Measurements from ENCODE around the gene UBQLNL. TPM values are rescaled to one million over a fixed set of nuclear protein-coding genes. Genes with fewer than 3 reads are reported as not detected.

UBQLNL gene
- total and polyA plus RNA-seq, 10 of the 15 experiments (the other 5 are each of a cell fraction or from before 2014, with no cell fraction given) = 0.13 to 1.6 (median 0.37) TPM

DNA sequence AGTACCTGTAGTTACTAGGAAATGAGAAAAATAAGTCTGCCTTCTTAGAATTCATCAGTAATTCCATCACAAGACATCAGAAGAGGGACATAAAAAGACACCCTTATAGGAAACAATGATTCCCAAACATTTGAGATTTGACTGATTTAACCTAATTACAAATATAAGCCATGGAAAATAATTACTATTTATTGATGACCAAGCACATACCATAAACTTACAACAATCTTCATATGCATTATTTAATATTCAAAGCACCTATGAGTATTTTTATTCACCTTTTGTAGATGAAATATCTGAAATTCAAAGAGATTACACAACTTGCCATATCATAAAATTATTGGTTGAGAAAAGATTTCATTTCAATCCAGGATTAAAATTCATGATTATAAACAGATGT is 42.6 kb downstream of the UBQLNL start (continued):
- TF ChIP-seq CEBPZ (IDR thresholded peaks at IDR 0.05; ENCODE audit: low read depth, low read length) (no peak), IKZF1 (conservative IDR thresholded peaks at IDR 0.05) (no peak), SREBF2 (IDR thresholded peaks at IDR 0.05; ENCODE audit: low read length) (no peak), MXI1 (IDR thresholded peaks at IDR 0.05; ENCODE audit: low read depth, low read length) (no peak), POU2F2 (IDR thresholded peaks at IDR 0.05; ENCODE audit: borderline replicate concordance, low read depth, low read length) (no peak), BHLHE40 (IDR thresholded peaks at IDR 0.05; ENCODE audit: borderline replicate concordance in 1 of 2, low read depth in 2 of 2, low read length in 1 of 2) (no peak), IKZF2 (IDR thresholded peaks at IDR 0.05) (no peak)
- TF ChIP-seq, protein P1, sequence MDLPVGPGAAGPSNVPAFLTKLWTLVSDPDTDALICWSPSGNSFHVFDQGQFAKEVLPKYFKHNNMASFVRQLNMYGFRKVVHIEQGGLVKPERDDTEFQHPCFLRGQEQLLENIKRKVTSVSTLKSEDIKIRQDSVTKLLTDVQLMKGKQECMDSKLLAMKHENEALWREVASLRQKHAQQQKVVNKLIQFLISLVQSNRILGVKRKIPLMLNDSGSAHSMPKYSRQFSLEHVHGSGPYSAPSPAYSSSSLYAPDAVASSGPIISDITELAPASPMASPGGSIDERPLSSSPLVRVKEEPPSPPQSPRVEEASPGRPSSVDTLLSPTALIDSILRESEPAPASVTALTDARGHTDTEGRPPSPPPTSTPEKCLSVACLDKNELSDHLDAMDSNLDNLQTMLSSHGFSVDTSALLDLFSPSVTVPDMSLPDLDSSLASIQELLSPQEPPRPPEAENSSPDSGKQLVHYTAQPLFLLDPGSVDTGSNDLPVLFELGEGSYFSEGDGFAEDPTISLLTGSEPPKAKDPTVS (IDR thresholded peaks at IDR 0.05; ENCODE audit: low read depth, low read length) = no peak

- no peak overlapping the region for H2AFZ ChIP-seq (ENCODE audit: control insufficient read depth, low read depth, low read length)
- intact Hi-C loops (cut with micrococcal nuclease; ENCODE audit: unreplicated experiment) = no loop called here
- no peaks in the 10 kb centered on the region for H3K36me3 ChIP-seq (ENCODE audit: control insufficient read depth in 2 of 2, insufficient read depth in 2 of 2, low read length in 1 of 2)
- ChIA-PET POLR2A (no interaction called here), RAD21 (ENCODE audit: unreplicated experiment) (no interaction called here), SMC1A (ENCODE audit: uncharacterized antibody, unreplicated experiment) (interaction anchor here (1.4 kb wide), 1 partner anchor 125 kb away, joined by 3 read pairs; no protein-coding TSS in a partner anchor), CTCF (interaction anchor here (1.8 kb wide), 1 partner anchor 9 kb away, joined by 9 read pairs; no protein-coding TSS in a partner anchor)
- no peak overlapping the region for H3K9ac ChIP-seq (ENCODE audit: control insufficient read depth, insufficient read depth, low read length)
- no peaks in the 10 kb centered on the region for H3K79me2 ChIP-seq (ENCODE audit: control insufficient read depth, insufficient read depth, low read length)
- FAIRE-seq (no peak), ATAC-seq (no peak), DNase-seq (ENCODE audit: low read depth, low spot score) (no peak)
- no peaks in the 10 kb centered on the region for H4K20me1 ChIP-seq (ENCODE audit: control insufficient read depth, insufficient read depth)
- no peaks in the 10 kb centered on the region; a peak in 1 of 4 replicates for H3K27me3 ChIP-seq (replicated peaks in 1 of 2; ENCODE audit: control insufficient read depth in 2 of 2, insufficient read depth in 2 of 2, low read length in 1 of 2)
- H3K4me1 ChIP-seq (ENCODE audit: control insufficient read depth, insufficient read depth, low read length) = no peaks in the 10 kb centered on the region
- in situ Hi-C loops (cut with MboI) = no loop called here
- 0% methylated on average over 2 of the region's 2 CpGs for WGBS (ENCODE audit: insufficient coverage, insufficient replicate concordance, low lambda C conversion rate, missing lambda C conversion rate)
- no peak overlapping the region for H3K27ac ChIP-seq (ENCODE audit: control insufficient read depth, insufficient read depth)
- BruUV-seq (replicated peaks) = no TSS peak
- no peak overlapping the region for H3K4me2 ChIP-seq (ENCODE audit: control insufficient read depth, insufficient read depth)
- no peak overlapping the region for H3K4me3 ChIP-seq
- H3K9me3 ChIP-seq (replicated peaks; ENCODE audit: control insufficient read depth, insufficient read depth, low read length) = no peaks in the 10 kb centered on the region
- no peak for TF ChIP-seq USF2 (IDR thresholded peaks at IDR 0.05; ENCODE audit: borderline replicate concordance, low read depth, low read length)
- TF ChIP-seq EGR1 (IDR thresholded peaks at IDR 0.05; ENCODE audit: borderline replicate concordance in 1 of 2, low read depth in 2 of 2, low read length in 2 of 2) = no peak
- TF ChIP-seq EZH2 (IDR thresholded peaks at IDR 0.05; ENCODE audit: borderline replicate concordance, control insufficient read depth, low read depth, low read length) = no peak
- no peak for TF ChIP-seq ZNF24 (IDR thresholded peaks at IDR 0.05)
- TF ChIP-seq GABPA (IDR thresholded peaks at IDR 0.05; ENCODE audit: low read depth) = no peak
- TF ChIP-seq CHD2 (IDR thresholded peaks at IDR 0.05; ENCODE audit: borderline replicate concordance, low read depth, low read length) = no peak
These were observed 49.0 kb downstream of the UBQLNL start for GRCh38 chr11:5467527-5467926.
